Stimulated activated CD4-positive, alpha-beta T cell treated with anti-CD3 and anti-CD28 coated beads, TNF-alpha, amount 100 ng/mL, for 24 hours (primary cell): Measurements from ENCODE around the gene ASCL4.
A peak's percentile ranks its signal among the peaks of the same experiment; 100 is the strongest.
"Not testable (repeated sequence)": the region's sequence is repeated elsewhere in the genome, so short reads cannot be mapped to it uniquely, and the experiment has no call there.

Experiments used
- DNase-seq, 3 experiments: peaks; one replicate each; pipeline ENCODE4 v3.0.0-alpha.2; 2020; ENCODE audit warnings: low read depth in 3 of 3

The ASCL4 gene, protein sequence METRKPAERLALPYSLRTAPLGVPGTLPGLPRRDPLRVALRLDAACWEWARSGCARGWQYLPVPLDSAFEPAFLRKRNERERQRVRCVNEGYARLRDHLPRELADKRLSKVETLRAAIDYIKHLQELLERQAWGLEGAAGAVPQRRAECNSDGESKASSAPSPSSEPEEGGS

DNA sequence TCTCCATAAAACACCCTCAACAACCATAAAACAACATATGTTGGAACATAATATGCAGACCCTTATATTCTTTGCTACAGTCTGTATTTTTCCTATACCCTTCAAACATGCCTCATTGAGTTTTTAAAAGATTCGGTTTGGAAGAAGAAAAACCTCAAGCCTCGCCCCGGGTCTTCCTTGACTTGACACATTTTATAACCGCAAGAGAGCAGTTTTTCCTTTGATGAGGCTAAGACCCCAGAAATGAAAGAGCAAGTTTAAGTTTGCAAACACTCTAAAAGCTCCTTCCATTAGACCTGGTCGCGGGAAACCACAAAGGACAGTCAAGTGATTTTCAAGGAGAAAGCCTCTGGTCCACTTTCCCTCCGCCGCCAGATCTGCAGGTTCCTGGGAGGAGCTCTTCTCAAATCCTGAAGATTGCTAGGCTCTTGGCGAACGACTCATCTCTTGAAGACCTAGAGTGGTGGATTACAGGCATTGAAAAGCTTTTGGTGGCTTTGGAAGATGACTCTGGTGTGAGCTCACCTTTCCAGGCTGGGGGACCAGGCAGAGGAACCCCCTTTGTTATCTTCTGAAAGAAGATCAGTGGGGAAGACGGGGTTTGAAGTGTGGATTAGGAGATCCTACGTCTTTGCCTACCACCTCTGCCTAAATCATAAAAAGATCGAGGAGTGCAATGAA lies at the start of gene ASCL4:
Gene ASCL4, plus strand, starts transcription at position 356 of the 681 bp plus-strand sequence. CDS start 515 bp downstream, outside the sequence.
- no peak for DNase-seq

DNA sequence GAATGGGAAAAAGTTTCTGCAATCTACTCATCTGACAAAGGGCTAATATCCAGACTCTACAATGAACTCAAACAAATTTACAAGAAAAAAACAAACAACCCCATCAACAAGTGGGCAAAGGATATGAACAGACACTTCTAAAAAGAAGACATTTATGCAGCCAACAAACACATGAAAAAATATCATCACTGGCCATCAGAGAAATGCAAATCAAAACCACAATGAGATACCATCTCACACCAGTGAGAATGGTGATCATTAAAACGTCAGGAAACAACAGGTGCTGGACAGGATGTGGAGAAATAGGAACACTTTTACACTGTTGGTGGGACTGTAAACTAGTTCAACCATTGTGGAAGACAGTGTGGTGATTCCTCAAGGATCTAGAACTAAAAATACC lies 47.2 kb upstream of the ASCL4 start:
- not testable (repeated sequence) for DNase-seq

DNA sequence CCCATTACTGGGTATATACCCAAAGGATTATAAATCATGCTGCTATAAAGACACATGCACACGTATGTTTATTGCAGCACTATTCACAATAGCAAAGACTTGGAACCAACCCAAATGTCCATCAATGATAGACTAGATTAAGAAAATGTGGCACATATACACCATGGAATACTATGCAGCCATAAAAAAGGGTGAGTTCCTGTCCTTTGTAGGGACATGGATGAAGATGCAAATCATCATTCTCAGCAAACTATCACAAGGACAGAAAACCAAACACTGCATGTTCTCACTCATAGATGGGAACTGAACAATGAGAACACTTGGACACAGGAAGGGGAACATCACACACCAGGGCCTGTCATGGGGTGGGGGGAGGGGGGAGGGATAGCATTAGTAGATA lies 46.8 kb upstream of the ASCL4 start:
- not testable (repeated sequence) for DNase-seq

DNA sequence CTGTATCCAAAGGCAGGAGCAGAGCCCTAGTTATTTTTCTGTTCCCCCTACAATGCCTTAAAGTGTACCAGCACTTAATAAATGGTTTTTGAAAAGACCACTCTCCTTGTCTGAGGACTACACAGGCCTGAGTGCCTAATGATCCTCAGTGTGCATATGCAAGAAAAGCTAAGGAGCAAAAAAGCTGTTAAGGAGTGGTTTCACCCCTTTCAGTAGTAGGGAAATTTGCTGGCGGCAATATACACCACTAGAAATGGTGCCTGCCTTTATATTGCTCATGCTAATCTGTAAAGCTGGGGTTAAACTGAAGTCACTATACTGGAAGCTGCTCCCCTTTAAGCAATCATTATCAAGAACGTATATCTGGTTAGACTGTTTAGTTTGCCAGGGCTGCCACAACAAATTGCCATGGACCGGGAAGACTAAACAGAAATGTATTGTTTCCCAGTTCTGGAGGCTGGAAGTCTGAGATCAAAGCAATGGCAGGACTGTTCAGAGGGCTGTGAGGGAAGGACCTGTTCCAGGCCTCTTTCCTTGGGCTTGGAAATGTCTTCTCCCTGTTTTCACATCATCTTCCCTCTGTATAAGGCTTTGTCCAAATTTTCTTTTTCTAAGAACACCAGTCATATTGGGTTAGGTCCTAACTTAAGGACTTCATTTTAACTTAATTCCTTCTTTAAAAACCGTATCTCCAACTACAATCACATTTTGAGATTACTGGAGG lies 43.7 kb upstream of the ASCL4 start:
- no peak for DNase-seq

DNA sequence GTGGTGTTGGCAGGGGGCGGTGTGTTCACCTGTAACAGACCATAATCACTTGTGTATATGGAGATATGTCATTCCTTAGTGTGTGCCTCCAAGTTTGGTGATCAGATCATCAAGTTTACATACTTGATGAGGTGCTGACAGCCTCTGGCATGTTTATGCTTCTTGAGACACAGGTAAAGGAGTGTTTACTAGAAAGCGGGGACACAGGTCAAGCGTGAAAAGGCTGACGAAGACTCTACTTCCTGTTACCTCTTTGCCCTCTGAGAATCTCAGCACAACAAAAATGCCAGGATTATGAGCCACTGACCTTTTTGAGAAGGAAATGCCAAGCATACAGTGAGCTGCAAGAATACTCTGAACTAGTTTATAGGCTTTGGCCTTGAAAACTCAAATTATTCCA lies 43.1 kb upstream of the ASCL4 start:
- no peak for DNase-seq

DNA sequence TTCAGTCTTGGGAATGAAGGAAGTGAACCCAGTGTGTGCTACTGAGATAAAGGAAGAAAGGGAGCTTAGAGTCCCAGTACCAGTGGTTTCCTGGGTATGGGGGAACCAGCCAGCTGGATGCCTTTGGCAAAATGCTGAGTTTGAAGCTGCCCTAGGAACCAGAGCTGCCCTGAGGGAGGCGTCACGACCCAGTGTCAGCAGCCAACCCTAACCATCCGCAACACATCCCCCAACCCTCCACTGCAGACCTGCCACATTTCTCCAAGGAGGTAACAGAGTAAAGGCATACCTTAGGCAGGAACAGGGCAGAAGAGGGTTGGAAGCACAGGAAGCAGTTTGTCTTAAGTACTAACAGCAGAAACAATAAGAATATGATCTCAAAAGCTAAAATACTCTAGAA lies 42.1 kb upstream of the ASCL4 start:
- DNase-seq, result no peak

DNA sequence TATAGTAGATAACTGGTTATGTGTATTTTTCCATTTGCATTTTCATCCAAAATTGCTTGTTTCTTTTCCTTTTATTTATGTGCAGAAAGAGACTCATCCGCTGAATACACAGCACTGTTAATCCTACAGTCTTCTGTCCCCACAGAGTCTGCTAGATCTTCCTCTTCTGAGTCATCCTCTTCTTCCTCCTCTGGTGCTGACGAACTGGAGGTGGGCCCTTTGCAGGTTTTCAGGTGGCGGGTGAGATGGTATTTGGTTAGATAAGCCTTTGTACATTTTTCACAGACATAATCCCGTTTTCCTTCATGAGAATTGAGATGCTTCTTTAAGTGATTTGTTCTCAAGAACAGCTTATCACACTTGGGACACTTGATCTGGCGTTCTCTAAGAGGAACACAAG lies 40.4 kb upstream of the ASCL4 start:
- DNase-seq, result no peak

DNA sequence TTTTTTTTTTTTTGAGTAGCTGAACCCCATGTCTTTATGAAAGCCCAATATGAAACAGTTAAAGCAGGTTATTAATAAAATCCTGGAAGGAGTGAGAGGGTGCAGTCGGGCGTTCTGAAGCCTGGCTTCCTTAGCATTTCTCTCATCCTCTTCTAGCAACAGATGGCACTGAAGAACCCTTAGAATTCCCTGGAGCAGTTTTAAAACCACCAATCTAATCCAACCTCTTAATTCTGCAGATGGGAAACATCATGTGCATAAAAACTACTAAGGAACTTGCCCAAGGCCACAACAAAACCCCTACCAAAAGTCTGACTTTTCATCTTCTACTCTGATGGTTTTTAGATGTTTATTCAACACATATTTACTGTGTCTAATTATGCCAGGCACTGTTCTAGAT lies 38.7 kb upstream of the ASCL4 start:
- no peak for DNase-seq

DNA sequence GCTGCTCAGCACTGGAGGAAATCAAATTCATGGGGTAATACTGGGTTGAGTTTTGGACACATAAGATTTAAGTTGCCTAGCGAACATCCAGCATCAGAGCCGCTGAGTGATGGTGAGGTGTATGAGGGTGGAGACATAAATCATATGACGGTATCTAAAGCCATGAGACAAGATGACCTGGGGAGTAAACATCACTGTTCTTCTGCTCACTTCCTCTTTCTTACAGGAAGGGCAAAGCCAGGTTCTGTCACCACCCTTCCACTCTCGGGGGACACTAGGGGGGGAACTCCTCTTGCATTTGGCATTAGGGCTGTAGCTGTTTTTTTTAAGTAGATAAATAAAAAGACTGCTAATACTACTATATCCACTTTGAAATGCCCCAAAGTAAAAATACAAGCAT lies 37.6 kb upstream of the ASCL4 start:
- DNase-seq, result no peak

DNA sequence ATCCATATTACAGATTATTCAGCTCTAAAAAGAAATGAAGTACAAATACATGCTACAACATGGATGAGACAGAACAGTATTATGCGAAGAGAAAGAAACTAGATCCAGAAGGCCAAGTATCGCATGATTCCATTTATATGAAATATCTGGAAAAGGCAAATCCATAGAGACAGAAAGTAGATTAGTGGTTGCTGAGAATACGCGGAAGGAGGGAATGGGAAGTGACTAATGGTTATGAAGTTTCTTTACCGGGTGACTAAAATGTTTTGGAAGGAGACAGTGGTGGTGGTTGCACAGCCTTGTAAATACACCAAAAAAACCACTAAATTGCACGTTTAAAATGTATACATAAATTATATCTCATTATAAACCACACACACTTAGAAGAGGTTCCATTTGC lies 26.0 kb upstream of the ASCL4 start:
- DNase-seq, result no peak

DNA sequence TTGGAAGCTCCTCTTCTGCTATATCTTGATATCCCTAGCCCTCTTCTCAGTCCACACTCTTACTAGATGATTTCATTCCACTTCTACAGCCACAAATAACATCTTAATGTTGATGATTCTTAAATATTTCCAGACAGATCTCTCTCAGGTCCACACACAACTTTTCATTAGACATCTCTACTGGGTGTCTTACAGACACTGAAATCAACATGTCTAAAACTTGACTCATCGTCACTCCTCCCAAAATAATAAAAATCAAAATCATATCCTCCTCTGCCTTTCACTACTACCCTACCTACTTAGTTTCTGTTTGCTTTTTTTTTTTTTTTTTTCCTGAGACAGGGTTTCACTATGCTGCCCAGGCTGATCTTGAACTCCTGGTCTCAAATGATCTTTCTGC lies 25.4 kb upstream of the ASCL4 start:
- no peak for DNase-seq

DNA sequence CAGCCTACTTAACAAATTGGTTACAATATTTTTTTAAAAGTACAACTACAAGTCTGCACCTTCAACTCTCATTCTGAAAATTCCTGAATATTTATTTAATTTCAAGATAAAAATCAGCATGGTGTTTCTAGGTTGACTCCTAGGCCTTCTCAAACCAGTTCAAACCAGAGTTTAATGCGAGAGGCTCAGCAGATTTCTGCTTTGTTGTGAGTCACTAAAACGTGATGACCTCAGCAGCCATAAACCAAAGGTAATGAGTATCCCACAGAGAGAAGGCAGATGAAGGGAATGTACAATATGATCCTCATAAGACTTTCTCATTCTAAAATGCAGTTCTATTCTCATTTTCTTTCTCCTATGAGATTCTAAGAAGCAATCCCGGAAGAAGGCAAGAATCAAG lies 15.1 kb upstream of the ASCL4 start:
- DNase-seq, result peak in 1 of 3 experiments; percentile 18

DNA sequence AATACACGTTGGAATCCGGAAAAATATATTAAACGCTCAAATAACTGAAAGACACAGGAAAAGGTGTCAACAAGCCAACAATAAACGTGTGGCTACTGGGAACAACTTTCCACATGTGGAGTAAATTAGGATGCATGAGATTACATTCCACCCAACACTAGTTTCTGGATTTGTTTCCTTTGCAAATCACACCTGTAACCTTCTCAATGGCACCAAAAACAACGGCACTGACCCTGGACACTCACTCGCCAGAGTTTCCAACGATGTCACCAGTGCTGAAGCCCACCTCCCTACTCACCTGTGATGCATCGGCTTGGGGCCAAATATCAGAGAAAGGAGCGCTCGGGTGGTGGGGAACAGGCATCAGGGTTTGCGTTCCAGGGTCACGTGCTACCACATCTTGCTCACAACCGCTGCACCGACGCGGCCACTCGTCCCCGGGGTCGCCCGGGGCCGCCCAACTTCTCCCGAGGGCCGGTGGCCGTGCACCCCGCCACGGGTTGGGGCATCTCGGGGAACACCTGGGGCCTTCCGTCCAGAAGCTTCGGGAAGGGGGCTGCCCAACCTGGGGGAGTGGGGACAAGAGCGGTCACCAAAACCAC lies 14.2 kb upstream of the ASCL4 start:
- DNase-seq, result peak in 2 of 3 experiments; percentile 14 to 24

DNA sequence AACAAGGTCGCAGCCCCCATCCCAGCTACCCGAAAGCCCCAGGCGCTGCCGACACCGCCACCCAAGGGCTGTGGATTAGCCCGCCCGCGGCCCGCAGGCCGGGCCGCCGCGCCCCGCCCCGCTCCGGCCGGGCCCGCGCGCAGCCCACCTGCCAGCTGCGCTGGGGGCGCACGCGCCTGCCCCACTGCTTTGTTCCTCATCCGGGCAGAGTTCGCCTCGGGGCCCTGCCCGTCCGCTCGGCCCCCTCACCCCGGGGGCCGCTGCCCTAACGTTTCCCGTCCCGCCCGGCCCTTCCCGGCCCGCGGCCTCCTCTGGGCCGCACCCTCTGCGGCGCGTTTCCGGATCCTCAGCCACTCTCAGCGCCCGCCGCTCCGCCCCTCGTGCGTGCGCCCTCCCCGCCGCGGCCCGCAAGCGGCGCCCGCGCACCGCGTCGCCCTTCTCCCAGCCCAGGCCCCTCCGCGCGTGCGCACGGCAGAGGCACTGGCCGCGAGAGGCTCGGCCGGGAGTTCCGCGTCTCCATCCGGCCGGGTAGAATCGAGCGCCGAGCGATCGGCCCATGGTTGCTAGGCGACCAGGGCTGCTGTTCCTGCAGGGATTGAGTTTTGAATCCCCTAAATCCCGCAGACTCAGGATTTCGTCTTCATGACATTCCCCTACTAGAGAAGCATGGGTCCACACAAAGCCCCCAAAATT lies 13.5 kb upstream of the ASCL4 start, which contains the start of gene PRDM4:
Gene PRDM4, minus strand, starts transcription at position 329 of the 693 bp plus-strand sequence. CDS start 622 bp downstream, outside the sequence.
- peak; percentile 78 to 87 (median 82) for DNase-seq

DNA sequence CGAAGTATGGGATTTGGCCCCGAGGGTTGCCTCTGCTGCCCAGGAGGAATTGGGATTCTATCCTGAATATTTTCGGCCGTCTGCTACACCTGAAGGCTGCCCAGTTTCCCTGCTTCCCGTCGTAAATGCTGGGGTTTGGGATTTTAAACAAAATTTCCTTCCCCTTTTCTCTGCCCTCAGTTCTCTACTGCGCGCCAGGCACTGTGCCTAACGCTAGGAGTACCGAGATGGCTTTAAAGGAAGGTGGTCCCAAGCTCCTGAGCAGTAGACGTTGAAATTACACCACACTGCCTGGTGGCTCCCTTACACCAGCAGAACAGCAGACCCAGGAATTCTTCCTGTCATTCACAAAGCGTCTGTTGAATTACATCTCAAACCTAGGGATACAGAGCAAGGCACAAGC lies 13.0 kb upstream of the ASCL4 start:
- peak in 1 of 3 experiments; percentile 8 for DNase-seq

DNA sequence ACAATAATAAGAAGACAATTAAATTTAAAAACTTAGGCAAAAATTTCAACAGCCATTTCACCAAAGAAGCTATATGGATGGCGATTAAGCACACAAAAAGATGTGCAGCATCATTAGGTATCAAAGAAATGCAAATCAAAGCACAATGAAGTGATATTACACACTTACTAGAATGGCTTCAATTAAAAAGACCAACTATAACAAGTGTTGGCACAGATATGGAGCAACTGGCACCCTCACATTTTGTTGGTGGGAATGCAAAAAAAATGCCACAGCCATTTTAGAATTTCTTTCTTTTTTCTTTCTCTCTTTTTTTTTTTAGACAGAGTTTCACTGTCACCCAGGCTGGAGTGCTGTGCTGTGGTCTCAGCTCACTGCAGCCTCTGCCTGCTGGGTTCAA lies 11.6 kb upstream of the ASCL4 start:
- no peak for DNase-seq

DNA sequence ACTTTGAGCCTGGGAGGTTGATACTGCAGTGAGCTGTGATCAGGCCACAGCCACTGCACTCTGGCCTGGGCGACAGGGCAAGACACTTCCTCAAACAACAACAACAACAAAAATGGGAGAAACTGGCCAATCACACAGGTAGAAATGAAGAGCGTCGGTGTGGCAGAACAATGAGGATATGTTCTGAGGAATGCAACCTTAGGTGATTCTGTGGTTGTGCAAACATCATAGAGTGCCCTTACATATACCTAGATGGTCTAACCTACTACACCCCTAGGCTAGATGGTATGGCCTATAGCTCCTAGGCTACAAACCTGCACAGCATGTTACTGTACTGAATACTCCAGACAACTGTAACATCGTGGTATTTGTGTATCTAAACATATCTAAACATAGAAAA lies 9.9 kb upstream of the ASCL4 start:
- no peak for DNase-seq

DNA sequence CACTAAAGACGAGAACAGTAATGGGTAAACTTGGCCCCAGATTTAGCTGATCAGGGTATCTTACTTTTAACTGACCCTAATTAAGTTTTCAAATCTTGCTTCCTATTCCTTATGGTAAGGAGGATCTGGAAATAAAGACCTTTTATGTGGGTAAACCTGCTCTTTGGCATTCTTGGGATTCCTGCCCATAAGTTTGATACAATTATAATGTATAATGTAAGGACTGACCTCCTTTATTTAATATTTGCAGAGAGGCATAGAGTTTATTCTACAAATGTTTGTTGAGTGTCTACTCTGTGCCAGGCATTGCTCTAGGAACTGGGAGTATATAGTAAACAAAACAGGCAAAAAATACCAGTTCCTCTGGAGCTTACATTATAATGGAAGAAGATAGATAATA lies 9.2 kb upstream of the ASCL4 start:
- no peak for DNase-seq

DNA sequence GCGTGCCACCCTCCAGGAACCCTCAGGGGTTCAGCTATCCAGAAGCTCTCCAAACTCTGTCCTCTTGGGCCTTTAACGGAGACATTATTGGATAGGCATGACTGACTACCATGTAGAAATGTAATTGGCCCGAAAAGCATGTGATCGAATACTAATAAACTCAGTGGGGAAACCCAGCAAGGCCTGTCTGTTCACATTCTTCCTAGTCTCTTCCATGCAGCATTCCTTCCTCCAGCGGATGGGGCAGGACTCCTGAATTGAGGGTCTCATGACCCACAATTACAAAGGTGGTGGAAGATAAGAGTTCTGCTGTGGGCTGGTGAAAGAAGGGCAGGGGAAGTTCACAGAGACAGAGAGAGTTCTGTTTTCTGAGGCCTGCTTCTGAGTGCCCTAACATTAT lies 7.0 kb upstream of the ASCL4 start:
- DNase-seq, result no peak

DNA sequence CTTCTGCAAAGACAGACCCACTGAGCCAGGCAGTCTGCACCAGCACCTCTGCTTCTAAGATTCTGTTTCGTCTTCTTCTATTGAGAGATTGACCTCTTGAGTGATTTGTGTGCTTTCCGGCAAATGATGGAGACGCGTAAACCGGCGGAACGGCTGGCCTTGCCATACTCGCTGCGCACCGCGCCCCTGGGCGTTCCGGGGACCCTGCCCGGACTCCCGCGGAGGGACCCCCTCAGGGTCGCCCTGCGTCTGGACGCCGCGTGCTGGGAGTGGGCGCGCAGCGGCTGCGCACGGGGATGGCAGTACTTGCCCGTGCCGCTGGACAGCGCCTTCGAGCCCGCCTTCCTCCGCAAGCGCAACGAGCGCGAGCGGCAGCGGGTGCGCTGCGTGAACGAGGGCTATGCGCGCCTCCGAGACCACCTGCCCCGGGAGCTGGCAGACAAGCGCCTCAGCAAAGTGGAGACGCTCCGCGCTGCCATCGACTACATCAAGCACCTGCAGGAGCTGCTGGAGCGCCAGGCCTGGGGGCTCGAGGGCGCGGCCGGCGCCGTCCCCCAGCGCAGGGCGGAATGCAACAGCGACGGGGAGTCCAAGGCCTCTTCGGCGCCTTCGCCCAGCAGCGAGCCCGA lies 703 bp downstream of the ASCL4 start:
- peak in 1 of 3 experiments; percentile 8 for DNase-seq

DNA sequence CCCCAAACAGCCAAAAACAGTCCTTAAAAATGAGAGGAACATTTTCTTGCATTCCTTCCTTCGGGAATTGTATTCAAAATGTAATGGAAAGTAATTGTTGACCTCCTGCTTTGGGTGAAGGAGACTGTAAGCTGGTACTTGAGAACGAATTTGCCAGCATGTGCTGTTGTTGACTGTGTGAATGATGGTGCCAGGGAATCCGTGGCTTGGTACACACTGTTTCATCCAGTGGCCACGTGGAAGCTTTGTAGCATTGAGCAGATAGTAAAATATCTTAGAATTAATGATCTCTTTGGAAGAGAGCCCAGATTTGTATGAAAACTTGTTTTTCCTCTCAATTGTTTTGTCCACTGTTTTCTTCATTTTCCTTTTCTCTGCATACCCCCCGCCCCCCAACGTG lies 1.7 kb downstream of the ASCL4 start:
- no peak for DNase-seq
